ENCODE measurements around the gene LEFTY2. TPM values are rescaled to one million over a fixed set of nuclear protein-coding genes. Genes with fewer than 3 reads are reported as not detected.
"Not testable (repeated sequence)": the region's sequence is repeated elsewhere in the genome, so short reads cannot be mapped to it uniquely, and the experiment has no call there.

Gene LEFTY2
- total RNA-seq, 2 donors from 2014 or later: 3.4 to 4.2 TPM

DNA sequence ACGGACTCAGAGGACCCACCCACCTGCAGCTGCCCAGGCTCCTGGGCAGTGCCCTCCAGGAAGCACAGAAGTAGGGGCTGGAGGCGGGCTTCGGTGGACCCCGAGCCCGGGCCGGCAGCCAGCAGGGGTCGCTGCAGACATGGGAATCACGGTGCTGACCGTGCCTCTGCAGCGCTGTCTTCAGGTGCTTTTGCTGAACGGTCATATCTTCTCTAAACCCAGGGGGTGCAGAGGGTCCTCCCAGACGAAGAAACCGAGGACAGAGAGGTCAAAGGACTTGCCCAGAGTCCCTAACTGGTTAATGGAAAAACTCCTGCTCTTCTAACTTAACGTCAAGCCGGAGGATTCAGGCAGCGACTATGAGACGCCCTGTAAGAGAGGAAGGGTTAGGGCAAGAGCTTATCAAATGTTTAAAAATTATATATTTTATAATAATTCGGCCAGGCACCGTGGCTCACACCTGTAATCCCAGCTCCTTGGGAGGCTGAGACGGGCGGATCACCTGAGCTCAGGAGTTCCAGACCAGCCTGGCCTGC is 21.5 kb upstream of the LEFTY2 start:
- intact Hi-C loops (cut with DNase I): no loop called here
- DNase-seq (ENCODE audit: low spot score): peak; percentile 74

DNA sequence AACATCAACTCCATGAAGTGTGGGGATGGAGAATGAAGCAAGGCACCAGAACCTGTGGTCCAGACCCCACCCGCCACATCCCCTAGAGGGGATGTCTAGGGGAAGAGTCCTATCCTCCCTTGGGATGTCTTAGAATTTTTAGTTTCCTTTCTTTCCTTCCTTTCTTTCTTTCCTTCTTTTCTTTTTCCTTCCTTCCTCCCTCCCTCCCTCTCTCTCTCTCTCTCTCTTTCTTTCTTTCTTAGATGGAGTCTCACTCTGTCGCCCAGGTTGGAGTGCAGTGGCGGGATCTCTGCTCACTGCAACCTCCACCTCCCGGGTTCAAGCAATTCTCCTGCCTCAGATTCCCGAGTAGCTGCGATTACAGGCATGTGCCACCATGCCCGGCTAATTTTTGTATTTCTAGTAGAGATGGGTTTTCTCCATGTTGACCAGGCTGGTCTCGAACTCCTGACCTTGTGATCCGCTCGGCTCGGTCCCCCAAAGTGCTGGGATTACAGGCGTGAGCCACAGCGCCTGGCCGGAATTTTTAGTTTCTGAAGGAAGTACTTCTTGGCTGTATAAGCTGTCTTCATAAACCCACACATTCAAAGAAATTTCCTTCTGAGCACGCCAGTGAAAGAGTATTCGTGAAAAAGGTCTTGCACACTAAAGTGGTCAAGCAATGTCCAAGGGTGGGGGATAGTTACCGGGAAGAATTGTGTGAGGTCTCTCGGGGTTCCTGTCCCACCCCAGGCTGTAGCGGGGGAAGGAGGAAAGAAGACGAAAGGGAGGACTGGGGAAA is 20.8 kb upstream of the LEFTY2 start:
- DNase-seq (ENCODE audit: low spot score): peak; percentile 43

DNA sequence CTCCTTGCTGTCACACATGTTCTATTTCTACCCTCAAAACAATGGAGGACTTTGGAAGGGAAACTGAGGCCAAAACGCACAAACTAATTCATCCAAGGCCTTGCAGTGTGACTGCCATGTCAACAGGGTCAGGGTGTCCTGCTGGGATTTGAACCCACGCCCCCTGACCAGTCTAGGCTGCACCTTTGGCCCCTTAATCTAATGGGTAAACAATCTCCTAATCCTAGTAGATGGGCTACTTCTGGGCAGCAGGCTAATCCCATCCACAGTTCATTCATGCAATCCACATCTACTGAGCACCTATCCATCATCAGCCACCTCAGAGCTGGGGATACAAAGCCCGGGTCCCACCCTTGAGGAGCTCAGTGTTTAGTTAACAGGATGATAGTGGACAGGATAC is 17.0 kb upstream of the LEFTY2 start:
- intact Hi-C loops (cut with DNase I): loop anchor here in 1 of 2 donors (5.0 kb wide), 1 partner anchor 1504 kb away; no protein-coding TSS in a partner anchor
- DNase-seq (ENCODE audit: low spot score): no peak

More for the DNA sequence above, 20.8 kb upstream of the LEFTY2 start:
- intact Hi-C loops (cut with DNase I): no loop called here

DNA sequence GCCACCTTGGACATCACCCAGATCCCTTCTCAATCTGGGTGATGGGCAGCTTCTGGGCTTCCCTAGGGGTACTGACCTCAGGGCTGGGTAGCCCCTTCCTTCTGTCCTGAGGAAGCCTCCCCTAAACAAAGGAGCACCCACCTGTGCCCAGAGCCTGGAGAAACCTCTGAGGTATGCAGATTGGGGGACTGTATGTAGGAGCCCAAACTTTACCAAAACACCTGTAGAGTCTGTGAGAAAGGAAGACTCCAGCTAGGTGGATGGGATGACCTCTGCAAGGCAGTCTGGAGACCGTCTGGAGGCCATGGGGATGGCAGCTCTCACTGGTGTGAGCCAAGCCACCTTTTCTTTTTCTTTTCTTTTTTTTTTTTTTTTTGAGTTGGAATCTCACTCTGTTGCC is 13.7 kb upstream of the LEFTY2 start:
- peak; percentile 32 for DNase-seq (ENCODE audit: low spot score)
- intact Hi-C loops (cut with DNase I): loop anchor here in 1 of 2 donors (5.0 kb wide), 1 partner anchor 1508 kb away; no protein-coding TSS in a partner anchor

DNA sequence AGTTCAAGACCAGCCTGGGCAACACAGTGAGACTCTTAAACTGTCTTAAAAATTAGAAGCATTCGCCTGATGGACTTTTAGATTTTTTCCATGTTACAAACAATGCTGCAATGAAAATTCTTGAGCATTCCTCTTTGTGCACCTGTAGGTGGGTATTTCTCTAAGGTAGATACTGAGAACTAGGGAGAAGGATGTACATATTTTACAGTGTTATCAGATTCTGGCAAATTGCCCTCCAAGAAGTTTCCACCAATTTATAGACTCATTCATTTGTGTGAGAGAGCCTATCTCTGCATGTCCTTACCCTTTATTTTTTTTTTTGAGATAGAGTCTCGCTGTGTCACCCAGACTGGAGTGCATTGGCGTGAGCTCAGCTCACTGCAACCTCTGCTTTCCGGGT is 12.3 kb upstream of the LEFTY2 start:
- DNase-seq (ENCODE audit: low spot score): no peak
- intact Hi-C loops (cut with DNase I): no loop called here

DNA sequence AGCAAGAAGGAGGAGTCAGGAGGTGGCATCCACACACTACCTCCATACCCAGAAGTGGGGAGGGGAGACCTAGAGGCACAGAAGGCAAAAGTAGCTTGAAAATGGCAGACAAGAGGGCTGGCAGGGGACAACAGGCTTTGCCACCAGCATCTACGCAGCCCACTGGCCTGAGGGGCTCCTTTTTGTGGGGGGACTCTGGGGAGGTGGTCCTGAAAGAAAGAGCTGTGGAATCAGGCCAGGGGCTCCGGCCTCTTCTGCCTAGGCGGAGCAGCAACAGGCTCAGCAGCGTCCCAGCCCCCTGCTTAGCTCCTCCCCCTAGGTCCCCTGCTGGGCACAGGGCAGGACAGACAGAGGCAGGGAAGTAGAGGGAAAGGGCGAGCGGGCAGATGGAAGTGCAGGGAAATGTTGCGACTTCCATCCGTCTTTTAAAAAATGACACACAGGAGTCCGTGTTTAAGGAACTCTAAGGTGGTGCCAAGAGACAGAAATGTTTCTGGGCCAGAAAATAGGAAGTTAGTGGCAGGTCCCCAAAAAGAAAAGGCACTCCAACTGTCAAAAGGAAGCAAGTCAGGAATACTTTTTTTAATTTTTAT is 10.0 kb upstream of the LEFTY2 start:
- intact Hi-C loops (cut with DNase I): no loop called here
- DNase-seq (ENCODE audit: low spot score): peak; percentile 50

DNA sequence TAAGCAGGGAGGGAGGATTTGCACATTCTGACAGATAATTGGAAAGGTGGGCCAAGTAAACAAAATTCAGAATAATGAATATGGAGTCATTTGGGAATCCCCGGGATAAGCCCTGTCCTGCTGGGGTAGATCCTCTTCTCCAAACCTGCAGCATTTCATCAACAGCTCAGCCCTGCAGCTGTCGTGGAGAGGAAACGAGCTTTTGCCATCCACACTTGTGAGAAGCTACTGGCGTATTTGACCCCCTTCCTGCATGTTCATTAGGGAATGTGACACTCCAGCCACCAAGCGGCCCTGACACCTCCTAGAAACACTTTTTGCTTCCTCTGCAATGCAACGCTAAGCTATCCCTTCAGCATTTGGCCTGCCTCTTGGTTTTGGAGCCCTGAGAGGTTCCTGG is 8.0 kb upstream of the LEFTY2 start:
- DNase-seq (ENCODE audit: low spot score): peak; percentile 18

DNA sequence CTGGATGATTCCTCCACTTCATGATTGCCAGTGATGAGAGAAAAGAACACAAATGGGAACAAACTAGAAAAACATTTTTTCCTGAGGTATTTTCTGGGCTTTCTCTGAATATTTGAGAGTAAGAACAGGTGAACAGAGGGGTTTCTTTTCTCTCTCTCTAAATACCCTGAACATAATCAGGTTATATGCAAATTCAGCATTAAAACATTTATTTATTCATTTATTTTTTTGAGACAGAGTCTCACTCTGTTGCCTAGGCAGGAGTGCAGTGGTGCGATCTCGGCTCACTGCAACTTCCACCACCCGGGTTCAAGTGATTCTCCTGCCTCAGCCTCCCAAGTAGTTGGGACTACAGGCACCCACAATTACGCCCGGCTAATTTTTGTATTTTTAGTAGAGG is 5.8 kb upstream of the LEFTY2 start:
- intact Hi-C loops (cut with DNase I): no loop called here
- DNase-seq (ENCODE audit: low spot score): peak; percentile 32

More for the DNA sequence above, 8.0 kb upstream of the LEFTY2 start:
- intact Hi-C loops (cut with DNase I): no loop called here

DNA sequence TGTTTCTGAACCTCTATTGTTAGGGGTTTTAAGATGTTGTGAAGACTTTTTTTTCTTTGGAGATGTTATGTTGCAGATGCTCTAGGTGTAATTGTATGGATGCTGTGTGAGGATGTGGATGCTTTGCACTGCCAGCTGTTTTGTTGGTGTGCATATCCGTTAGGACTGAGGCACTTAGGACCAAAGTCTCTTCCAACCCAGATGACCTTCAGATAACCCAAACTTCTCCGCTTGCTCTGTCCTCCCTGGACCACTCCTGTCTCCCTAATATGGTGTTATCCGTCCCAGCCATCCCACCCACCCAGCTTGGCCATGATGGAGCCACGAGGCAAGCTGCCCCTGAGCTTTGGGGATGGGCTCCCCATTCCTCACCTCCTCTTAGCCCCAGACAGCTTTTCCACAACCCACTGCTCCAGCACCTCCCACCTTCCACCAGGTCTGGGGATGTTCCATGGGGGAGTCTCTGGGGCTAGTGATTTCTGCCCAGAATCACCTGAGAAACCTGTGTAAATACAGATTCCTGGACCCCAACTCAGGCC is 5.1 kb upstream of the LEFTY2 start:
- intact Hi-C loops (cut with DNase I): no loop called here
- peak; percentile 54 for DNase-seq (ENCODE audit: low spot score)

DNA sequence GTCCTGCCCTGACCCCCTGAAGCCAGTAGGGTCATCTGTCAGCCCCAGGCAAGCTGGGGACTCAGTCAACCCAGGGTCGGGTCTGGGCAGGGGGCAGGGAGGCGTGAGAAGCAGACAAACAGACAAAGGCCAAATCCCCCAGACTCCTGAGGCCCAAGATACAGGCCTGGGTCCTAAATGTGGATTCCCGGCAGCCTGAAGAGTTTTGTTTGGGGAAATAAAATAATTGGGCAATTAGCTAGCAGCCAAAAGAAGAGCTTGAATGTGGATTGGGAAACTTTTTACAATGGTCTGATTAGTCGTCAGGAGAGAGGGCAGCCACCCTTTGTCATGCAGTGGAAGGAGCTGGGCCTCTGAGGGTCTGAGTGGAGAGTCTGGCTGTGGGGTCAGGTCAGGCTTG is 4.5 kb upstream of the LEFTY2 start:
- DNase-seq (ENCODE audit: low spot score): peak; percentile 40
- intact Hi-C loops (cut with DNase I): no loop called here

DNA sequence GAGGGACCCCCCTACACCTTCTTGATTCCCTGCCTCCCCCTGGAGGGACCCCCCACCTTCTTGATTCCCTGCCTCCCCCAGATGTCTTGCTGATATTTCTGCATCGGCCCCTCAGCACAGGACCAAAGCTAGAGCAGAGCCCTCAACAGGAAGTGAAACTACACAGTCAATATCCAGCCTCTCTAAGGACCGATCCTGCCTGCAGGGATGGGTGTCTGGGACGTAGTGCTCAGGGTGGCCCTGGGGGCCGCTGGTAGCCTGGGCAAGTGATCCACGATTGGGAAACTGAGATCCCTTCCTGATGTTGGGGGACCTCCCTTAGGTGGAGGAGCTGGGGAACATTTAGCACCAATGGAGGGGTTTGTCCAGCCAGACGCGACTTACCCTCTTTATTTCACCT is 3.9 kb upstream of the LEFTY2 start:
- peak; percentile 30 for DNase-seq (ENCODE audit: low spot score)
- intact Hi-C loops (cut with DNase I): no loop called here

DNA sequence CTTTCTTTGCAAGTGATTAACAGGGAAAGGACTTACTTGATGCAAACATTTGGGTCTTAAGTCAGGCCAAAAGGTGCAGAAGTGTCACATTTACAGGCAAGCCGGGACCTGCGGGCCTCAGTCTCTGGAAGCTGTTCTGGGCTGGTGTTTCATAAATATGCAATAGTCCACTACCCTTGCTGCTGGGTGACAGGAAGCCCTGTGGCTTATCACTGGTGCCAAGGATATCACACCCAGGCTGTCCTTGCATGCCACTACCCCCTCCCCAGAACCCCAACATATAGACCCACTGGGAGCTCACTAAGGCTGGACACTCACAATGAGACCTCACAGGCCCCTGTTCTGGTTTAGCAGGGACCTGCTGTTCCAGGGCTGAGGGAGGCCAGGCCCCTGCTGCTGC is 3.4 kb upstream of the LEFTY2 start:
- intact Hi-C loops (cut with DNase I): no loop called here
- peak; percentile 37 for DNase-seq (ENCODE audit: low spot score)

DNA sequence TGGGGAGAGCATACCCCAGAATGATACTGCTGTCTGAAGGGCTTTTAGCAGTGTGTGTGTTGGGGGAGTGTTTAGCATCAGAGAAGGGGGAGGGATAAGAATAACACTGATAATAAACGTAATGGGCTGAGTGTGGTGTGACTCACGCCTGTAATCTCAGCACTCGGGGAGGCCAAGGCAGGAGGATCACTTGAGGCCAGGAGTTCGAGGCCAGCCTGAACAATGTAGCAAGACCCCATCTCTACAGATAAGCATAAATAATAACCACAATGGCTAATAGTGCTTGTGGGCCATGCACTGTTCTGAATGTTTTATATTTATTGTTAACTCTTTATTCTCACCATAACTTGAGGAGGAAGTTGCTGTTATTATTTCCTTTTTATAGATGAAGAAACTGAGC is 2.6 kb upstream of the LEFTY2 start:
- intact Hi-C loops (cut with DNase I): no loop called here
- peak; percentile 23 for DNase-seq (ENCODE audit: low spot score)

DNA sequence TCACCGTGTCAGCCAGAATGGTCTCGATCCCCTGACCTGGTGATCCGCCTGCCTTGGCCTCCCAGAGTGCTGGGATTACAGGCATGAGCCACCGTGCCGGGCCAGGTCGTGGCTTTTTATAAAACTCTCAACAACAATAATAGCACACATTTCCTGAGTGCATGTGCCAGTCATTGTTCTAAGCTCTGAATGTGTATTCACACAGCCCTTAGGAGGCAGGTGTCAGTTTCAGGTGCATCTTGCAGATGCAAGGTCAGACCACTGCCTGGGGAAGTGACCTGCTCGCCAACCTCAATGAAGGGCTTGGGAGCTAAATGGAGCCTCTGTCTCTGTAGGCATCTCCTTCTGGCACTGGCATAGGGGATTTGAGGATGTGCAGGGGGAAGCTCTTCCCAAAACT is 1.6 kb upstream of the LEFTY2 start:
- intact Hi-C loops (cut with DNase I): no loop called here

DNA sequence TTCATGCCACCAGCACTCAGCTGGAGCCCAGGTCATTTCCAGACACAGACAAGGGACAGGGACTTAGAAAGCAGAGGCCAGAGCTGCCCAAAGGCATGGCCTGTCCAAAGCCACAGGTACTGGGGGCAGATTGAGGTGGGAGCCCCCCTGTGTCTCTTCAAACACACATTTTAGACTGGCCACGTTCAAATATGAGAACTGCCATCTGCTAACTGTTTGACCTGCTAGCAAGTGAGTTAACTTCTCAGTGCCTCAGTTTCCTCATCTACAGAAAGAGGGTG is 862 bp upstream of the LEFTY2 start:
- no peak for DNase-seq (ENCODE audit: low spot score)

More for the DNA sequence above, 1.6 kb upstream of the LEFTY2 start:
- peak; percentile 66 for DNase-seq (ENCODE audit: low spot score)

DNA sequence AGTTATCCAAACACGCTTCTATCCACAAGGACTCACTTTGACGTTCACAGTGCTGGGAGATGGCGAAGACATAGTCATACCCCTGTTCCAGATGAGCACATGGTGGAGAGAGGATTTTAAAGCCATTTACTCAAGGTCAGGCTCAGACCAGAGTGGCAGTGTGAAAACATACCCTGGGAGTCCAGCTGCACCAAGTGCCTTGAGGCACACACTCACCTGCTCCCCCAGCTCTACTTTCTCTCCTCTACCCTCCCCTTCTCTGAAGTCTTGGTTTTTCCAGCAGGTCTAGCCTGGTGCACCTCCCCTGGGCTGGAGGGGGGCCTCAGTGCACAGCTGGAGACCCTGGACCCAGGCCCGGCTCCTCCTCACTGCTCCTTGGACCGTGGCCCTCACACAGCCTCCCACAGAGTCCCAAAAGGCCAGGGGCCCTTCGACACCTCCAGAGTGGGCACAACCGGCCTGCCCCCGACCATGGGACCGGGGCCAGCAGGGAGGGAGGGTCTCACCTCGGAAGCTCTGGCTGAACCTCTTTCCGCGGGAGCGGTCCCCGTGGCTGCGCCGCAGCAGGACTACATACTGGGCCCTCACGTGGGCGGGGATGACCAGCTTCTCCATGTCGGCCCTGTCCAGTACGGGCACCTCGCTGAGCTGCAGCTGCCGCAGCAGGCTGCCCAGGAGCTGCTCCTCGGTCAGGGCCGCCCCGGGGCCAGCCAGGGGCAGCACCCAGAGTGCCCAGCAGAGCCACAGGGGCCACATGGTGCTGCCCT is 452 bp downstream of the LEFTY2 start:
- intact Hi-C loops (cut with DNase I): no loop called here
- peak; percentile 75 for DNase-seq (ENCODE audit: low spot score)

More for the DNA sequence above, 862 bp upstream of the LEFTY2 start:
- intact Hi-C loops (cut with DNase I): no loop called here

DNA sequence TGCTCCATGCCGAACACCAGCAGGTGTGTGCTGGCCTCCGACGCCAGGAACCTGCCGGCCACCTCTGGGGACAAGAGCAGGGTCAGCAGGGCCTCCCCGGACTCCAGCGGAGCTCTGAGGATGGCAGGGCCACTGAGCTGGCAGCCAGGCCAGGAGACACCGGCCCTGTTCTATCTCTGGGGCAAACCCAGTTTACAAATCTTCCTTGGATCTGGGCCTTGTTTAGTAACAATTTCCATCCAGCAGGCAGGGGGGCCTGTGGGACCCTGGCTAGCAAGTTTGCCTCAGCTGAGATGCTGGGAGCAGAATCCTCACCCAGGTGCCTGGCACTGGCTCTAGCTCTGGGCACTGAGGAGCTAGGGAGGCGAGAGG is 1.1 kb downstream of the LEFTY2 start:
- DNase-seq (ENCODE audit: low spot score): peak; percentile 64
- intact Hi-C loops (cut with DNase I): not testable (repeated sequence)

DNA sequence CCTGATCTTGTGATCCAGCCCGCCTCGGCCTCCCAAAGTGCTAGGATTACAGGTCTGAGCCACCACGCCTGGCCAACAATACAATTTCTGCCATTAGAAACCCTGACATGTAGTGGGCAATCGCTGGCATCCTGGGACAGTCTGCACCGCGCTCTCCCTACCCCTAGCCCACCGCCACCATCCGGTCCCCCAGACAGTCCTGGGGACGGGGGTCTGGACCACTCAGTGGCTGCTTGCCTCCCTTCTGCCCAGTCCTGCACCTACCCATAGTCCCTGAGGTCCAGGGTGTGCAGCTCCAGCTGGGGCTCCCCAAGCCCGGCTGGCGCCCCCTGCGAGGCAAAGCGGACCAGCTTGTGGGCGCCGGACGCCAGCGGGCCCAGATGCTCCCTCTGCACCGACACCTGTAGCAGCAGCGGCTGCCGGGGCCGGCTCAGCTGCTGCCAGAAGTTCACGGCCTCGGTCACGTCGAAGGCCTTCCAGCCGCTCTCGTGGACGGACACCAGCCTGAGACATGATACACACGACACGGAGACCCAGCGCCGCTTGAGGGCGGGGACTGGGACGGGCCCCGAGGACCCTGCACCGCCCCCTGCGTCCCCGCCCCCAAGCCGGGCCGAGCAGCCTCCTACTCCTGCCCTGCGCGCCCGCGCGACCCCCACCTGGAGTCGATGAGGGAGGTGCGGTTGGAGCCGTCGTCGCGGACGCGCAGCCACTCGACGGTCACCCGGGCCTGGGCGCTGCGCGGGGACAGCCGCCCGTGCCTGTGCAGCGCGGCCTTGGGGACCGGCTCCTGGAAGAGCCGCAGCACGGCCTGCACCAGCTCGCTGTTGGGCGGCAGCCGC is 1.7 kb downstream of the LEFTY2 start:
- intact Hi-C loops (cut with DNase I): not testable (repeated sequence)
- DNase-seq (ENCODE audit: low spot score): peak; percentile 50
